Loucy (cell line): ENCODE data around the gene ST6GAL2.

Experiments used
- H2AFZ ChIP-seq: fragments of 200-600 bp; sonication (generic); 2 replicates; pipeline ENCODE4 v1.6.0; 2016; ENCODE audit warnings: antibody characterized with exemption, mild to moderate bottlenecking, low read length, moderate library complexity
- H3F3A ChIP-seq: fragments of 200-600 bp; 2 replicates; pipeline ENCODE4 v1.6.0; 2016; ENCODE audit warnings: antibody characterized with exemption, low read depth, mild to moderate bottlenecking
- H3K27me3 ChIP-seq: fragments of 200-600 bp; sonication (generic); 2 replicates; pipeline ENCODE4 v1.6.1; 2014; ENCODE audit warnings: low read length, mild to moderate bottlenecking; ENCODE audit not compliant: insufficient read depth, poor library complexity, severe bottlenecking
- H3K36me3 ChIP-seq: fragments of 200-600 bp; sonication (generic); 2 replicates; pipeline ENCODE4 v1.6.1; 2016; ENCODE audit warnings: low read length; ENCODE audit not compliant: insufficient read depth
- H3K4me1 ChIP-seq: fragments of 200-600 bp; sonication (generic); 2 replicates; pipeline ENCODE4 v1.5.1; 2014; ENCODE audit warnings: low read length, mild to moderate bottlenecking; ENCODE audit not compliant: insufficient read depth, poor library complexity, severe bottlenecking
- H3K4me2 ChIP-seq: fragments of 200-600 bp; sonication (generic); 2 replicates; pipeline ENCODE4 v1.6.0; 2014; ENCODE audit warnings: antibody characterized with exemption, low read length, low read depth, mild to moderate bottlenecking; ENCODE audit not compliant: poor library complexity, severe bottlenecking
- H3K4me3 ChIP-seq: fragments of 200-600 bp; sonication (generic); 2 replicates; pipeline ENCODE4 v1.5.1; 2014; ENCODE audit warnings: low read length, mild to moderate bottlenecking, mixed read lengths; ENCODE audit not compliant: poor library complexity, severe bottlenecking
- H3K79me2 ChIP-seq: fragments of 200-600 bp; sonication (generic); 2 replicates; pipeline ENCODE4 v1.6.1; 2014; ENCODE audit warnings: low read length; ENCODE audit not compliant: insufficient read depth
- H3K9ac ChIP-seq: fragments of 200-600 bp; sonication (generic); 2 replicates; pipeline ENCODE4 v1.6.0; 2014; ENCODE audit warnings: mild to moderate bottlenecking, low read depth, low read length, moderate library complexity; ENCODE audit not compliant: poor library complexity, severe bottlenecking
- H3K9me2 ChIP-seq: fragments of 200-600 bp; sonication (generic); replicated peaks from 2 replicates; pipeline ENCODE4 v1.6.1; 2016; ENCODE audit warnings: low read depth, low read length, mixed read lengths
- H3K9me3 ChIP-seq: fragments of 200-600 bp; sonication (generic); 2 replicates; pipeline ENCODE4 v1.6.1; 2014; ENCODE audit warnings: mild to moderate bottlenecking, antibody characterized with exemption, low read length, low read depth; ENCODE audit not compliant: insufficient read depth
- H4K20me1 ChIP-seq: fragments of 200-600 bp; sonication (generic); 2 replicates; pipeline ENCODE4 v1.6.0; 2014; ENCODE audit warnings: antibody characterized with exemption, low read length, mild to moderate bottlenecking; ENCODE audit not compliant: insufficient read depth, poor library complexity, severe bottlenecking
- CTCF ChIP-seq: fragments of 200-600 bp; sonication (generic); conservative IDR thresholded peaks from 2 replicates; pipeline ENCODE4 v1.5.1; 2014; ENCODE audit warnings: mild to moderate bottlenecking, antibody characterized with exemption, low read length
- EZH2phosphoT487 ChIP-seq: fragments of 200-600 bp; IDR thresholded peaks from 2 replicates; pipeline ENCODE4 v1.6.1; 2018; ENCODE audit warnings: antibody characterized with exemption, mild to moderate bottlenecking, moderate library complexity, borderline replicate concordance

Gene ST6GAL2

GRCh38 chr2:106831241-106831640, 54.7 kb downstream of the ST6GAL2 start:
- Histone ChIP-seq H3F3A (no peaks in the 10 kb centered on the region), H3K4me3 (no peak overlapping the region), H3K9me3 (no peaks in the 10 kb centered on the region), H3K27me3 (no peaks in the 10 kb centered on the region), H3K79me2 (no peaks in the 10 kb centered on the region), H3K4me1 (no peaks in the 10 kb centered on the region), H3K9ac (no peak overlapping the region), H4K20me1 (no peaks in the 10 kb centered on the region), H3K9me2 (no peaks in the 10 kb centered on the region), H3K4me2 (no peak overlapping the region), H2AFZ (no peak overlapping the region), H3K36me3 (no peaks in the 10 kb centered on the region)
- no peak for TF ChIP-seq CTCF
- no peak for TF ChIP-seq EZH2phosphoT487

- Histone ChIP-seq H4K20me1 (no peaks in the 10 kb centered on the region), H3K4me3 (no peak overlapping the region), H3K4me1 (no peaks in the 10 kb centered on the region), H3K9me2 (no peaks in the 10 kb centered on the region), H3K27me3 (no peaks in the 10 kb centered on the region), H3K9ac (no peak overlapping the region), H3K9me3 (no peaks in the 10 kb centered on the region), H3K36me3 (no peaks in the 10 kb centered on the region), H3K4me2 (no peak overlapping the region), H2AFZ (no peak overlapping the region), H3K79me2 (no peaks in the 10 kb centered on the region), H3F3A (no peaks in the 10 kb centered on the region)
- TF ChIP-seq EZH2phosphoT487: no peak
- TF ChIP-seq CTCF: no peak
Measured at GRCh38 chr2:106830191-106830590, 55.8 kb downstream of the ST6GAL2 start.

GRCh38 chr2:106828119-106828518, 57.8 kb downstream of the ST6GAL2 start:
- Histone ChIP-seq H3F3A (no peaks in the 10 kb centered on the region), H3K9ac (no peak overlapping the region), H3K4me3 (no peak overlapping the region), H3K9me3 (no peaks in the 10 kb centered on the region), H2AFZ (no peak overlapping the region), H4K20me1 (no peaks in the 10 kb centered on the region), H3K79me2 (no peaks in the 10 kb centered on the region), H3K4me2 (no peak overlapping the region), H3K27me3 (no peaks in the 10 kb centered on the region), H3K36me3 (no peaks in the 10 kb centered on the region), H3K9me2 (no peaks in the 10 kb centered on the region), H3K4me1 (no peaks in the 10 kb centered on the region)
- TF ChIP-seq CTCF: no peak
- no peak for TF ChIP-seq EZH2phosphoT487
